ENCODE measurements around the gene GATA2.

The GATA2 gene

GRCh38 chr3:128497305-128498126, 4.5 kb upstream of the GATA2 start:
- peak overlapping the region; percentile 72 for H3K4me2 ChIP-seq (ENCODE audit: insufficient read depth, low read length, poor library complexity, severe bottlenecking)
- peak overlapping the region; percentile 87 for H2AK5ac ChIP-seq (ENCODE audit: low read depth, low read length)
- no peaks in the 10 kb centered on the region for H3K36me3 ChIP-seq (replicated peaks in 1 of 2; ENCODE audit: control insufficient read depth in 2 of 2, insufficient read depth in 2 of 2, low read length in 2 of 2)
- no peak overlapping the region for H3K27ac ChIP-seq (replicated peaks; ENCODE audit: low read length)
- peaks cover 2% of the 10 kb centered on the region for H3K79me1 ChIP-seq (ENCODE audit: low read depth, low read length)
- peak overlapping the region; percentile 99 for H3K14ac ChIP-seq (ENCODE audit: low read length)
- no peak overlapping the region for H4K8ac ChIP-seq (ENCODE audit: low read depth, low read length)
- H2BK120ac ChIP-seq (ENCODE audit: low read depth, low read length), result peak overlapping the region; percentile 75
- H3K9me3 ChIP-seq (replicated peaks in 1 of 2; ENCODE audit: control insufficient read depth in 2 of 2, insufficient read depth in 1 of 2, low read depth in 1 of 2, low read length in 2 of 2), result peaks cover 0 to 9% of the 10 kb centered on the region in 2 donors
- H3K9ac ChIP-seq (ENCODE audit: low read depth, low read length, poor library complexity), result peak overlapping the region; percentile 78
- no peak overlapping the region for H4K91ac ChIP-seq (ENCODE audit: low read depth, low read length, poor library complexity)
- peak overlapping the region; percentile 24 for H2BK12ac ChIP-seq (ENCODE audit: low read length)
- H3K23ac ChIP-seq (ENCODE audit: low read depth, low read length, poor library complexity), result peak overlapping the region; percentile 94
- peak overlapping the region; percentile 88 for H2BK15ac ChIP-seq (ENCODE audit: low read length)
- H3K18ac ChIP-seq (ENCODE audit: low read length), result peak overlapping the region; percentile 97
- peaks cover 8 to 9% of the 10 kb centered on the region in 2 donors for H3K4me1 ChIP-seq (ENCODE audit: control insufficient read depth in 2 of 2, insufficient read depth in 1 of 2, low read depth in 1 of 2, low read length in 2 of 2)
- H3K27me3 ChIP-seq (ENCODE audit: control insufficient read depth in 3 of 3, insufficient read depth in 3 of 3, low read depth in 1 of 3, low read length in 3 of 3), result peaks cover 46 to 95% (median 57%) of the 10 kb centered on the region in 3 experiments
- no peak overlapping the region for H2BK5ac ChIP-seq (ENCODE audit: low read length)
- no peak for DNase-seq (ENCODE audit: low spot score)
- peak overlapping the region; percentile 17 for H3K4ac ChIP-seq (ENCODE audit: low read length)
- no CpG with 5 or more reads among the region's 77 CpGs for WGBS, 2 donors (ENCODE audit: extremely low coverage in 2 of 2, insufficient read length in 2 of 2, insufficient replicate concordance in 1 of 2)
- peak overlapping the region; percentile 94 for H2AFZ ChIP-seq (ENCODE audit: low read length)
- peak overlapping the region; percentile 45 to 76 for H3K4me3 ChIP-seq (ENCODE audit: low read length in 2 of 2)

- Histone ChIP-seq H3K4ac (ENCODE audit: low read length) (peak overlapping the region; percentile 44), H3K18ac (ENCODE audit: low read length) (peak overlapping the region; percentile 97), H2BK12ac (ENCODE audit: low read length) (peak overlapping the region; percentile 24), H3K4me3 (ENCODE audit: low read length in 2 of 2) (peak overlapping the region; percentile 45 to 76), H3K27ac (replicated peaks; ENCODE audit: low read length) (no peak overlapping the region), H3K4me2 (ENCODE audit: insufficient read depth, low read length, poor library complexity, severe bottlenecking) (peak overlapping the region; percentile 72), H3K27me3 (ENCODE audit: control insufficient read depth in 3 of 3, insufficient read depth in 3 of 3, low read depth in 1 of 3, low read length in 3 of 3) (peaks cover 53 to 97% (median 65%) of the 10 kb centered on the region in 3 experiments), H3K9me3 (replicated peaks in 1 of 2; ENCODE audit: control insufficient read depth in 2 of 2, insufficient read depth in 1 of 2, low read depth in 1 of 2, low read length in 2 of 2) (peaks cover 0 to 9% of the 10 kb centered on the region in 2 donors), H4K8ac (ENCODE audit: low read depth, low read length) (no peak overlapping the region), H2AFZ (ENCODE audit: low read length) (peak overlapping the region; percentile 94), H3K9ac (ENCODE audit: low read depth, low read length, poor library complexity) (peak overlapping the region; percentile 78), H3K14ac (ENCODE audit: low read length) (peak overlapping the region; percentile 99), H3K36me3 (replicated peaks in 1 of 2; ENCODE audit: control insufficient read depth in 2 of 2, insufficient read depth in 2 of 2, low read length in 2 of 2) (no peaks in the 10 kb centered on the region), H2BK5ac (ENCODE audit: low read length) (no peak overlapping the region), H2AK5ac (ENCODE audit: low read depth, low read length) (no peak overlapping the region), H2BK120ac (ENCODE audit: low read depth, low read length) (peak overlapping the region; percentile 75), H3K23ac (ENCODE audit: low read depth, low read length, poor library complexity) (peak overlapping the region; percentile 94), H4K91ac (ENCODE audit: low read depth, low read length, poor library complexity) (peak overlapping the region; percentile 17), H3K79me1 (ENCODE audit: low read depth, low read length) (peaks cover 2% of the 10 kb centered on the region), H2BK15ac (ENCODE audit: low read length) (peak overlapping the region; percentile 88), H3K4me1 (ENCODE audit: control insufficient read depth in 2 of 2, insufficient read depth in 1 of 2, low read depth in 1 of 2, low read length in 2 of 2) (peaks cover 8 to 9% of the 10 kb centered on the region in 2 donors)
- no peak for DNase-seq (ENCODE audit: low spot score)
- WGBS, 2 donors (ENCODE audit: extremely low coverage in 2 of 2, insufficient read length in 2 of 2, insufficient replicate concordance in 1 of 2), result no CpG with 5 or more reads among the region's 45 CpGs
Observed at GRCh38 chr3:128496602-128497304, 3.8 kb upstream of the GATA2 start.

GRCh38 chr3:128496019-128496601, 3.1 kb upstream of the GATA2 start:
- H4K91ac ChIP-seq (ENCODE audit: low read depth, low read length, poor library complexity), result no peak overlapping the region
- no peak overlapping the region for H3K9ac ChIP-seq (ENCODE audit: low read depth, low read length, poor library complexity)
- H2BK120ac ChIP-seq (ENCODE audit: low read depth, low read length), result no peak overlapping the region
- H2BK12ac ChIP-seq (ENCODE audit: low read length), result no peak overlapping the region
- H2BK15ac ChIP-seq (ENCODE audit: low read length), result no peak overlapping the region
- no peaks in the 10 kb centered on the region for H3K36me3 ChIP-seq (replicated peaks in 1 of 2; ENCODE audit: control insufficient read depth in 2 of 2, insufficient read depth in 2 of 2, low read length in 2 of 2)
- no peak for DNase-seq (ENCODE audit: low spot score)
- peaks cover 0 to 9% of the 10 kb centered on the region in 2 donors for H3K9me3 ChIP-seq (replicated peaks in 1 of 2; ENCODE audit: control insufficient read depth in 2 of 2, insufficient read depth in 1 of 2, low read depth in 1 of 2, low read length in 2 of 2)
- H2BK5ac ChIP-seq (ENCODE audit: low read length), result no peak overlapping the region
- H2AFZ ChIP-seq (ENCODE audit: low read length), result peak overlapping the region; percentile 94
- H3K4me1 ChIP-seq (ENCODE audit: control insufficient read depth in 2 of 2, insufficient read depth in 1 of 2, low read depth in 1 of 2, low read length in 2 of 2), result peaks cover 8 to 9% of the 10 kb centered on the region in 2 donors
- no peak overlapping the region for H3K4me2 ChIP-seq (ENCODE audit: insufficient read depth, low read length, poor library complexity, severe bottlenecking)
- peaks cover 60 to 97% (median 71%) of the 10 kb centered on the region in 3 experiments for H3K27me3 ChIP-seq (ENCODE audit: control insufficient read depth in 3 of 3, insufficient read depth in 3 of 3, low read depth in 1 of 3, low read length in 3 of 3)
- peak overlapping the region; percentile 39 for H2AK5ac ChIP-seq (ENCODE audit: low read depth, low read length)
- H3K23ac ChIP-seq (ENCODE audit: low read depth, low read length, poor library complexity), result no peak overlapping the region
- peak overlapping the region; percentile 8 for H3K18ac ChIP-seq (ENCODE audit: low read length)
- peaks cover 2% of the 10 kb centered on the region for H3K79me1 ChIP-seq (ENCODE audit: low read depth, low read length)
- no CpG with 5 or more reads among the region's 32 CpGs for WGBS, 2 donors (ENCODE audit: extremely low coverage in 2 of 2, insufficient read length in 2 of 2, insufficient replicate concordance in 1 of 2)
- H3K4ac ChIP-seq (ENCODE audit: low read length), result no peak overlapping the region
- no peak overlapping the region for H3K4me3 ChIP-seq (ENCODE audit: low read length in 2 of 2)
- H4K8ac ChIP-seq (ENCODE audit: low read depth, low read length), result no peak overlapping the region
- no peak overlapping the region for H3K14ac ChIP-seq (ENCODE audit: low read length)
- H3K27ac ChIP-seq (replicated peaks; ENCODE audit: low read length), result no peak overlapping the region
